HL-60 (cell line): ENCODE data around the gene BRSK2.

Source experiments
- DNase-seq, 2 experiments: peaks; one replicate each; pipeline ENCODE4 v3.0.0-alpha.2; 2010 to 2020; ENCODE audit warnings: low read depth in 1 of 2, low spot score in 1 of 2
- H3K27ac ChIP-seq: fragments of 250-450 bp; sonication (Bioruptor Pico); replicated peaks from 2 replicates; pipeline ENCODE4 v1.5.1; 2020; ENCODE audit warnings: mild to moderate bottlenecking, moderate library complexity
- H3K27me3 ChIP-seq: fragments of 250-450 bp; sonication (Bioruptor Pico); 2 replicates; pipeline ENCODE4 v1.5.1; 2021; ENCODE audit warnings: mild to moderate bottlenecking, moderate library complexity; ENCODE audit not compliant: insufficient read depth, poor library complexity, severe bottlenecking
- H3K4me3 ChIP-seq: replicated peaks from 2 replicates; pipeline ENCODE4 v1.5.1; 2011; ENCODE audit warnings: mild to moderate bottlenecking, control low read depth, low read length; ENCODE audit not compliant: insufficient read depth
- GABPA ChIP-seq: IDR thresholded peaks from 2 replicates; pipeline ENCODE4 v1.6.1; 2012; ENCODE audit warnings: low read depth
- POLR2AphosphoS5 ChIP-seq: IDR thresholded peaks from 2 replicates; pipeline ENCODE4 v1.6.1; 2012; ENCODE audit warnings: low read depth
- SPI1 ChIP-seq: IDR thresholded peaks from 2 replicates; pipeline ENCODE4 v1.6.1; 2012; ENCODE audit warnings: low read depth, mild to moderate bottlenecking, borderline replicate concordance
- TF ChIP-seq, protein P1 (sequence below): IDR thresholded peaks from one replicate; pipeline ENCODE4 v1.5.1; 2011; ENCODE audit warnings: low read length, control low read depth, inconsistent platforms; ENCODE audit not compliant: insufficient read depth
- TF ChIP-seq, protein P2 (sequence below): IDR thresholded peaks from 2 replicates; pipeline ENCODE4 v1.6.1; 2012; ENCODE audit warnings: low read depth; ENCODE audit not compliant: insufficient replicate concordance

The BRSK2 gene

DNA sequence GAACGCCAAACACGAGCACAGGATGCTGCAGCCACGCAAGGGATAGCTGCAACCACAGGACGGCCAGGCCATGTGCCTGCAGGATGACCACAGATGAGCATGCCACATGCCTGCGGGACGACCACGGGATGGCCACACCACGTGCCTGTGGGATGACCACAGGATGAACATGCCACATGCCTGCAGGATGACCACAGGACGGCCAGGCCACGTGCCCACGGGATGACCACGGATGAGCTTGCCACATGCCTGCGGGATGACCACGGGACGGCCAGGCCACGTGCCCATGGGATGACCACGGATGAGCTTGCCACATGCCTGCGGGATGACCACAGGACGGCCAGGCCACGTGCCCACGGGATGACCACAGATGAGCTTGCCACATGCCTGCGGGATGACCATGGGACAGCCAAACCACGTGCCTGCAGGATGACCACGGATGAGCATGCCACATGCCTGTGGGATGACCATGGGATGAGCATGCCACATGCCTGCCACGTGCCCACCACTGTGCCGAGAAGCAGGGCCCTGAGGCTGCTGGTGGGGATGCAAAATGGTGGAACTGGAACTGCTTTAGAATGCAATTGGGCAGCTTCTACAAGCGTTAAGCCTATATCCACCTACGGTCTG, 109.6 kb downstream of the BRSK2 start:
- no peak overlapping the region for H3K27ac ChIP-seq
- TF ChIP-seq GABPA (no peak), SPI1 (no peak)
- TF ChIP-seq, protein P1, sequence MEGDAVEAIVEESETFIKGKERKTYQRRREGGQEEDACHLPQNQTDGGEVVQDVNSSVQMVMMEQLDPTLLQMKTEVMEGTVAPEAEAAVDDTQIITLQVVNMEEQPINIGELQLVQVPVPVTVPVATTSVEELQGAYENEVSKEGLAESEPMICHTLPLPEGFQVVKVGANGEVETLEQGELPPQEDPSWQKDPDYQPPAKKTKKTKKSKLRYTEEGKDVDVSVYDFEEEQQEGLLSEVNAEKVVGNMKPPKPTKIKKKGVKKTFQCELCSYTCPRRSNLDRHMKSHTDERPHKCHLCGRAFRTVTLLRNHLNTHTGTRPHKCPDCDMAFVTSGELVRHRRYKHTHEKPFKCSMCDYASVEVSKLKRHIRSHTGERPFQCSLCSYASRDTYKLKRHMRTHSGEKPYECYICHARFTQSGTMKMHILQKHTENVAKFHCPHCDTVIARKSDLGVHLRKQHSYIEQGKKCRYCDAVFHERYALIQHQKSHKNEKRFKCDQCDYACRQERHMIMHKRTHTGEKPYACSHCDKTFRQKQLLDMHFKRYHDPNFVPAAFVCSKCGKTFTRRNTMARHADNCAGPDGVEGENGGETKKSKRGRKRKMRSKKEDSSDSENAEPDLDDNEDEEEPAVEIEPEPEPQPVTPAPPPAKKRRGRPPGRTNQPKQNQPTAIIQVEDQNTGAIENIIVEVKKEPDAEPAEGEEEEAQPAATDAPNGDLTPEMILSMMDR, result no peak
- TF ChIP-seq, protein P2, sequence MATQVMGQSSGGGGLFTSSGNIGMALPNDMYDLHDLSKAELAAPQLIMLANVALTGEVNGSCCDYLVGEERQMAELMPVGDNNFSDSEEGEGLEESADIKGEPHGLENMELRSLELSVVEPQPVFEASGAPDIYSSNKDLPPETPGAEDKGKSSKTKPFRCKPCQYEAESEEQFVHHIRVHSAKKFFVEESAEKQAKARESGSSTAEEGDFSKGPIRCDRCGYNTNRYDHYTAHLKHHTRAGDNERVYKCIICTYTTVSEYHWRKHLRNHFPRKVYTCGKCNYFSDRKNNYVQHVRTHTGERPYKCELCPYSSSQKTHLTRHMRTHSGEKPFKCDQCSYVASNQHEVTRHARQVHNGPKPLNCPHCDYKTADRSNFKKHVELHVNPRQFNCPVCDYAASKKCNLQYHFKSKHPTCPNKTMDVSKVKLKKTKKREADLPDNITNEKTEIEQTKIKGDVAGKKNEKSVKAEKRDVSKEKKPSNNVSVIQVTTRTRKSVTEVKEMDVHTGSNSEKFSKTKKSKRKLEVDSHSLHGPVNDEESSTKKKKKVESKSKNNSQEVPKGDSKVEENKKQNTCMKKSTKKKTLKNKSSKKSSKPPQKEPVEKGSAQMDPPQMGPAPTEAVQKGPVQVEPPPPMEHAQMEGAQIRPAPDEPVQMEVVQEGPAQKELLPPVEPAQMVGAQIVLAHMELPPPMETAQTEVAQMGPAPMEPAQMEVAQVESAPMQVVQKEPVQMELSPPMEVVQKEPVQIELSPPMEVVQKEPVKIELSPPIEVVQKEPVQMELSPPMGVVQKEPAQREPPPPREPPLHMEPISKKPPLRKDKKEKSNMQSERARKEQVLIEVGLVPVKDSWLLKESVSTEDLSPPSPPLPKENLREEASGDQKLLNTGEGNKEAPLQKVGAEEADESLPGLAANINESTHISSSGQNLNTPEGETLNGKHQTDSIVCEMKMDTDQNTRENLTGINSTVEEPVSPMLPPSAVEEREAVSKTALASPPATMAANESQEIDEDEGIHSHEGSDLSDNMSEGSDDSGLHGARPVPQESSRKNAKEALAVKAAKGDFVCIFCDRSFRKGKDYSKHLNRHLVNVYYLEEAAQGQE, result no peak
- DNase-seq, result no peak
- H3K27me3 ChIP-seq, result no peaks in the 10 kb centered on the region
- no peak overlapping the region for H3K4me3 ChIP-seq

DNA sequence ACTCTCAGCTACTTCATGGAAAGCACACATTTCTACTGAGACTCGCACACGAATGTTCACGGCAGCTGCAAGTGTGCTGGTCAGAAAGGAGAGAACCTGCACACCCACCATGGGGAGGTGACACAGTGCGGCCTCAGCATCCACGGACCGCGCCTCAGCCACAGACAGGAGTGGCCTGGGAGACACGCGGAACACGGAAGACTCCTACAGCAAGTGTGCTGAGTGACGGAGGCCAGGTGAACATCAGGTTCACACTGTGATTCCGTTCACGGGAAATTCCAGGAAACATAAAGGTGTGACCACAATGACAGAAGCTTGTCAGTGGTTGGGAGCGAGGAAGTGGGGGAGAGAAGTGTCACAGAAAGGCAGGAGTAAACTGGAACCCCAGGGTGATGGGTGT, 110.2 kb downstream of the BRSK2 start:
- Histone ChIP-seq H3K4me3 (no peak overlapping the region), H3K27me3 (no peaks in the 10 kb centered on the region), H3K27ac (no peak overlapping the region)
- TF ChIP-seq, protein P1, result no peak
- TF ChIP-seq POLR2AphosphoS5, result no peak
- TF ChIP-seq, protein P2, result no peak
- TF ChIP-seq GABPA, result no peak
- no peak for TF ChIP-seq SPI1
- DNase-seq, result no peak

DNA sequence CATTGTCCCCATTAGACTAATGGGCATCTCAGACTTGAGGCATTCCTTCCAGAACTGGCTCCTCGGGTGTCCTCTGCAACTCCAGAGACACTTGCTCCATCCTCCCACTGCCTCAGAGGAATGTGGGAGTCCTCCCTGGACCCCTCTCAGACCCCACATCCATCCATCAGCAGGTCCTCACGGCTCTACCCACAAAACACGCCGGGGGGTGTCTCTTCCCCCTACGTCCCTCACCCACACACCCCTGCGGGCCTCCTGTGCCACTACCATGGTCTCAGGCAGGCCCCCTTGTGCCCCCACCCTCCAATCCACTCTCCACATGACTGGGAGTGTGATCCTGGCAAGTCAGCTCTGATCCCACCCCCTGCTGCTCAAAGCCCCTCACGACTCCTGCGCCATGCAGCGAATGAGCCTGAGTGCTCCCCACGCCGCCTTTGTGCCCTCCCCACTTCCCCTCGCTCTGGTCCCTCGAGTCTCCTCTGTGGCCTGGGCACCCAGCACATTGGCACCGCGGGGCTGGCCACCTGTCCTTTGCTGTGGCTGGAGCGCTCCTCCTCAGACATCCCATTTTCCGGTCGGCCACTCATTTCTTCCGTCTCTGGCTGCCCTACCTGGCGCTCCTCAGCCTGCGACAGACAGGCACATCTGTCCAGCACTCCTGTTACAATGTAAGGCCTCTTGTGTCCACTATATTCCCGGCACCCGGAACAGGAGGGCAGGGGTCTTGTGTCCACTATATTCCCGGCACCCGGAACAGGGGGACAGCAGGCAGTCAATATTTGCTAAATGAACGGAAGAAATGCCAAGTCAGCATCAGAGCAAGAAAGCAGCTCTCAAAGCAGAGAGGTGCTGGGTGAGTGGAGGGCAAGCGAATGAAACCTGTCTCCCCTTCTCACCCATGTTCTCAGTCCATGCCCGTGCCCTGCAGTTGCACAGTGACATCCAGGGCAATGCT, 111.0 kb downstream of the BRSK2 start:
- Histone ChIP-seq H3K27ac (no peak overlapping the region), H3K27me3 (no peaks in the 10 kb centered on the region), H3K4me3 (no peak overlapping the region)
- DNase-seq, result no peak
- TF ChIP-seq, protein P2, result no peak
- no peak for TF ChIP-seq SPI1
- TF ChIP-seq, protein P1, result no peak
- no peak for TF ChIP-seq POLR2AphosphoS5
- TF ChIP-seq GABPA, result no peak
